ENCODE measurements around the gene IZUMO4.
"Not testable (repeated sequence)": the region's sequence is repeated elsewhere in the genome, so short reads cannot be mapped to it uniquely, and the experiment has no call there.

Gene IZUMO4

GRCh38 chr19:2122982-2123381 lies 26.3 kb downstream of the IZUMO4 start:
- no peaks in the 10 kb centered on the region for H3K9me3 ChIP-seq (ENCODE audit: control insufficient read depth, low read length)

DNA sequence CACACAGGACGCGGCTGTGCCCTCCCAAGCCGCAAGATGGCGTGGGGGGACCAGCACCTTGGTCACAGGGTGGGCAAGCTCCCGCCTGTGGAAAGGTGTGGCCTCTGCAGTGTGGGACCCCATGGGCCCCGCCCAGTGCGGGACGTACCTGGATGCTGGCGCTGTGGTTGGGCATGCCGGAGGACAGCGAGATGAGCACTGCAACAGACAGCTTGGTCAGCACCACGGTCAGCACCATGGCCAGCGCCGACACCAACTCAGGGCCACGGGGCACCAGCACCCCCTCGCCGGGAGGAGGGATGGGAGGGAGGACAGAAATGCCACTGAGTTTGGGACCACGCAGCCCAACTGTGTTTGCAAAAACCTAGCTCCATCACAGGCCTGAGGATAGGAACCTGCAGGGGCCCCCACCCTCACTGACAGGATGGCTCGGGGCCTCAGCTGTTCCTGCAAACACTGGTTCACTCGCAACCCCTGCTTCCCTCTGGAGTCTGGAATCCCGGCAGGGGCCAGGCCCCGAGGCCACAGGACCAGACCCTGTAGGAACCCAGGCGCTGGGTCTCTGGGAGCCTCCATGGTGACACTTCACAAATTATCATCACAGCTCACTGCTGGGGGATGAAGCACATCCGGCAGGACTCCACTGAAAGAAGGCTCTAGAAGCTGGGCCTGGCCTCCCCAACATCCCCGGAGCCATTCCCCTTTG lies 27.1 kb downstream of the IZUMO4 start:
- peak; percentile 19 for DNase-seq (ENCODE audit: low read depth)

More at GRCh38 chr19:2122982-2123381, 26.3 kb downstream of the IZUMO4 start:
- H3K9ac ChIP-seq (ENCODE audit: low read length) = no peak overlapping the region
- H3K27me3 ChIP-seq (replicated peaks; ENCODE audit: control insufficient read depth, insufficient read depth, low read length) = no peaks in the 10 kb centered on the region
- no peak overlapping the region for H3K4me3 ChIP-seq (ENCODE audit: low read length)
- peaks cover 97% of the 10 kb centered on the region for H3K36me3 ChIP-seq (ENCODE audit: control insufficient read depth, insufficient read depth, low read length, severe bottlenecking)
- no peaks in the 10 kb centered on the region for H3K4me1 ChIP-seq (ENCODE audit: control insufficient read depth, insufficient read depth, low read length)
- no peak for DNase-seq (ENCODE audit: low read depth)

GRCh38 chr19:2126879-2127518 lies 30.3 kb downstream of the IZUMO4 start:
- peaks cover 2% of the 10 kb centered on the region for H3K4me1 ChIP-seq (ENCODE audit: control insufficient read depth, insufficient read depth, low read length)
- H3K9ac ChIP-seq (ENCODE audit: low read length) = no peak overlapping the region
- no peak for DNase-seq (ENCODE audit: low read depth)
- no peaks in the 10 kb centered on the region for H3K9me3 ChIP-seq (ENCODE audit: control insufficient read depth, low read length)
- H3K4me3 ChIP-seq (ENCODE audit: low read length) = no peak overlapping the region
- peaks cover 88% of the 10 kb centered on the region for H3K36me3 ChIP-seq (ENCODE audit: control insufficient read depth, insufficient read depth, low read length, severe bottlenecking)
- no peaks in the 10 kb centered on the region for H3K27me3 ChIP-seq (replicated peaks; ENCODE audit: control insufficient read depth, insufficient read depth, low read length)

More for the DNA sequence above, 27.1 kb downstream of the IZUMO4 start:
- H3K4me3 ChIP-seq (ENCODE audit: low read length) = no peak overlapping the region
- no peaks in the 10 kb centered on the region for H3K4me1 ChIP-seq (ENCODE audit: control insufficient read depth, insufficient read depth, low read length)
- H3K36me3 ChIP-seq (ENCODE audit: control insufficient read depth, insufficient read depth, low read length, severe bottlenecking) = peaks cover 89% of the 10 kb centered on the region
- no peaks in the 10 kb centered on the region for H3K9me3 ChIP-seq (ENCODE audit: control insufficient read depth, low read length)
- H3K9ac ChIP-seq (ENCODE audit: low read length) = no peak overlapping the region
- H3K27me3 ChIP-seq (replicated peaks; ENCODE audit: control insufficient read depth, insufficient read depth, low read length) = no peaks in the 10 kb centered on the region

DNA sequence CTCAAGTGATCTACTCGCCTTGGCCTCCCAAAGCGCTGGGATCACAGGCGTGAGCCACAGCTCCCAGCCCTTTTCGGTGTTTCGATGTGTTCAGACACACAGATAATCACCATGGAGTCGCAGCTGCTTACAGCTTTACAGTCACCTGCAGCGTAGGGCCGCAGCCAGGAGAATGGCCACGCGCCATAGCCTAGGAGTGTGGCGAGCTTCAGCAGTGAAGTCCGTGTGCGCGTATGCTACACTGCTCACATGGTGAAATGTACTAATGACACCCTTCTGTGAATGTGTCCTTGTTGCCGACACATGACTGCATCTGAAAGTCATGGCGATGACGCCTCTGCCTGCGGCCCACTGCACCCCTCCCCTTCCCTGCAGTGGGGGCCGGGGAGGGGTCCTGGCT lies 31.0 kb downstream of the IZUMO4 start:
- H3K9ac ChIP-seq (ENCODE audit: low read length) = no peak overlapping the region
- peaks cover 9% of the 10 kb centered on the region for H3K4me1 ChIP-seq (ENCODE audit: control insufficient read depth, insufficient read depth, low read length)
- no peak for DNase-seq (ENCODE audit: low read depth)
- H3K4me3 ChIP-seq (ENCODE audit: low read length) = no peak overlapping the region
- H3K36me3 ChIP-seq (ENCODE audit: control insufficient read depth, insufficient read depth, low read length, severe bottlenecking) = peaks cover 86% of the 10 kb centered on the region
- no peaks in the 10 kb centered on the region for H3K9me3 ChIP-seq (ENCODE audit: control insufficient read depth, low read length)
- H3K27me3 ChIP-seq (replicated peaks; ENCODE audit: control insufficient read depth, insufficient read depth, low read length) = no peaks in the 10 kb centered on the region

- not testable (repeated sequence) for H3K27me3 ChIP-seq (replicated peaks; ENCODE audit: control insufficient read depth, insufficient read depth, low read length); H3K9ac ChIP-seq (ENCODE audit: low read length); H3K9me3 ChIP-seq (ENCODE audit: control insufficient read depth, low read length); DNase-seq (ENCODE audit: low read depth); H3K4me3 ChIP-seq (ENCODE audit: low read length)
- Histone ChIP-seq H3K36me3 (ENCODE audit: control insufficient read depth, insufficient read depth, low read length, severe bottlenecking) (peaks cover 81% of the 10 kb centered on the region), H3K4me1 (ENCODE audit: control insufficient read depth, insufficient read depth, low read length) (peaks cover 14% of the 10 kb centered on the region)
Observed at GRCh38 chr19:2128252-2128651, 31.5 kb downstream of the IZUMO4 start.

DNA sequence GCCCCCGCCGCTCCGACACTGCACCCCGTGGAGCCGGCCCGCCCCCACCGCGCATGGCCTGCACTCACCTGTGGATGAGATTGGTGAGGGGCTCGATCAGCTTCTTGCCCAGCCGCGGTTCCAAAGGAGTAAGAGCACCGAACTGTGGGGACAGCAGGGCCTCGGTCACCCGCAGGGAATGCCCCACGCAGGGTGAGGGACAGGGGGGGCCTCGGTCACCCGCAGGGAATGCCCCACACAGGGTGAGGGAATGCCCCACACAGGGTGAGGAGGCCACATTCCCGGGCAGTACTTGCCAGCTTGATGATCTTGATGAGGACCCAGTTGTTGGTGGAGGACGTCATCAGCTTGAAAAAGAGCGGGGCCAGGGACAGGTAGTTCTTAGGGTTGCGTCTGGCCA lies 32.3 kb downstream of the IZUMO4 start:
- Histone ChIP-seq H3K27me3 (replicated peaks; ENCODE audit: control insufficient read depth, insufficient read depth, low read length) (no peaks in the 10 kb centered on the region), H3K4me1 (ENCODE audit: control insufficient read depth, insufficient read depth, low read length) (peaks cover 15% of the 10 kb centered on the region), H3K9ac (ENCODE audit: low read length) (no peak overlapping the region), H3K9me3 (ENCODE audit: control insufficient read depth, low read length) (no peaks in the 10 kb centered on the region), H3K36me3 (ENCODE audit: control insufficient read depth, insufficient read depth, low read length, severe bottlenecking) (peaks cover 73% of the 10 kb centered on the region), H3K4me3 (ENCODE audit: low read length) (no peak overlapping the region)
- DNase-seq (ENCODE audit: low read depth) = no peak

DNA sequence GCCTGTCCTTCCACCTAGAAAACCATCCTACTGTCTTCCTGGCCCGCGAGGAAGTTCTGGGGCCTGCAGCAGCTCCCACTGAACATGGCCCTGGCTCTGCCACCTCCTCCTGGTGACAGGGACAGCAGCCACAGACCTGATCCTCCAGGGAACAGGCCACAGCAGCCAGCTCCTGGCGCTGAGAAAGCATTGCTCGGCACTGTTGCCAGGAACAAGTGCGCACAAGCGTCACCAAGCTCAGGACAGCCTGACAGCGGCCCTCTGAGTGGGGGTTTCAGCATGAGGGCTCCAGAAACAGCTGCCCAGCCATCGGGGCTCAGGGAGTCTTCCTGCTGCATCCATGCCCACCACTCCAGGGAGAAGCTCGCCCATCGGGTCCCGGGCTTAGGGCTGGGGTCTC lies 32.8 kb downstream of the IZUMO4 start:
- Histone ChIP-seq H3K9ac (ENCODE audit: low read length) (no peak overlapping the region), H3K36me3 (ENCODE audit: control insufficient read depth, insufficient read depth, low read length, severe bottlenecking) (peaks cover 69% of the 10 kb centered on the region), H3K27me3 (replicated peaks; ENCODE audit: control insufficient read depth, insufficient read depth, low read length) (no peaks in the 10 kb centered on the region), H3K4me3 (ENCODE audit: low read length) (no peak overlapping the region), H3K9me3 (ENCODE audit: control insufficient read depth, low read length) (no peaks in the 10 kb centered on the region), H3K4me1 (ENCODE audit: control insufficient read depth, insufficient read depth, low read length) (peaks cover 18% of the 10 kb centered on the region)
- DNase-seq (ENCODE audit: low read depth) = no peak

DNA sequence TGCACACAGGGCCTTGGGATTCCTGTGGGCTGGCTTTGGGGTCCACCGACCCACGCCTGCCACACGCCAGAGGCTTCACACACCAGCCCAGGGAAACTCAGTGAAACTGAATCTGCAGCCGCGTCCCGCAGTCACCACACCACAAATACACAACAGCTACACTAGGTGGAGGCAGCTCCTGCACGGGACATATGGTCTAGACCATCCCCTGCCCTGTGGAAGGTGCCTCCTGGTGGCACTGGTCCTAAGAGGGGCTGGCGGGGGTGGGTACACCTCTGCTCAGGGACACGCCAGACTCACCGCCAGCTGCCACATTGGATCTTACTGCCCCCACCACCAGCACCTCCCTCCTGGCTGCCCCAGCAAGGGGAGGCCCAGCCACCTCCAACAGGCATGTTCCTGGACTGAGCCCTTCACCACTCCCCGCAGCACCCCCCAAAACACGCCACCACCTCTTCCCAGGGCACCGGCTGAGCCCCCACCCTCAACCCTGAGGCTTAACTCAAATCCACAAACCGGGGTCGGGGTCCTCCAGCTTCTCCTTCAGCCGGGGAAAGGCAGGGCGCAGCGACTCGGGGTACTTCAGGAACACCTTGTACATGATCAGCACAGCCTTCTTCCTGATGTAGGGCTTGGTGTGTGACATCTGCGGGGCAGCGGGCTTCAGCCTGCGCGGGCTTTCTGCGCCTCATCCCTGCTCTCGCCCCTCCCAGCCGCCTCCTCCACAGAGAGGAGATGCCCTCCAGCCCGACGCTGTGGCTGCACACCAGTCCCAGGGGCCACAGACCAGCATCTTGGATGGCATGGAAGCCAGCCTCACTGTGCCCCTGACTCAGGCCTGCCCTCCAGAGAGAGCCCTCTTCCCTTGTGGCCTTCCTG lies 33.4 kb downstream of the IZUMO4 start:
- Histone ChIP-seq H3K36me3 (ENCODE audit: control insufficient read depth, insufficient read depth, low read length, severe bottlenecking) (peaks cover 62% of the 10 kb centered on the region), H3K4me1 (ENCODE audit: control insufficient read depth, insufficient read depth, low read length) (peaks cover 18% of the 10 kb centered on the region), H3K9me3 (ENCODE audit: control insufficient read depth, low read length) (no peaks in the 10 kb centered on the region), H3K4me3 (ENCODE audit: low read length) (no peak overlapping the region), H3K27me3 (replicated peaks; ENCODE audit: control insufficient read depth, insufficient read depth, low read length) (no peaks in the 10 kb centered on the region), H3K9ac (ENCODE audit: low read length) (peak overlapping the region; percentile 29)
- no peak for DNase-seq (ENCODE audit: low read depth)

- not testable (repeated sequence) for H3K27me3 ChIP-seq (replicated peaks; ENCODE audit: control insufficient read depth, insufficient read depth, low read length); H3K9me3 ChIP-seq (ENCODE audit: control insufficient read depth, low read length); H3K4me3 ChIP-seq (ENCODE audit: low read length); DNase-seq (ENCODE audit: low read depth)
- Histone ChIP-seq H3K36me3 (ENCODE audit: control insufficient read depth, insufficient read depth, low read length, severe bottlenecking) (peaks cover 57% of the 10 kb centered on the region), H3K4me1 (ENCODE audit: control insufficient read depth, insufficient read depth, low read length) (peaks cover 18% of the 10 kb centered on the region), H3K9ac (ENCODE audit: low read length) (peak overlapping the region; percentile 58)
Observed at GRCh38 chr19:2131012-2131975, 34.6 kb downstream of the IZUMO4 start.

- H3K9me3 ChIP-seq (ENCODE audit: control insufficient read depth, low read length) = no peaks in the 10 kb centered on the region
- no peak for DNase-seq (ENCODE audit: low read depth)
- peak overlapping the region; percentile 58 for H3K9ac ChIP-seq (ENCODE audit: low read length)
- no peaks in the 10 kb centered on the region for H3K27me3 ChIP-seq (replicated peaks; ENCODE audit: control insufficient read depth, insufficient read depth, low read length)
- peak overlapping the region; percentile 49 for H3K4me3 ChIP-seq (ENCODE audit: low read length)
- H3K4me1 ChIP-seq (ENCODE audit: control insufficient read depth, insufficient read depth, low read length) = peaks cover 18% of the 10 kb centered on the region
- peaks cover 58% of the 10 kb centered on the region for H3K36me3 ChIP-seq (ENCODE audit: control insufficient read depth, insufficient read depth, low read length, severe bottlenecking)
Observed at GRCh38 chr19:2132191-2132590, 35.5 kb downstream of the IZUMO4 start.
